ENCODE measurements around the gene EXOC3L1. TPM values are rescaled to one million over a fixed set of nuclear protein-coding genes. Genes with fewer than 3 reads are reported as not detected.

EXOC3L1 gene
- total and polyA plus RNA-seq, 2 donors (not counting 1 experiment from before 2014, with no cell fraction given), result 0.09 to 0.33 TPM

DNA sequence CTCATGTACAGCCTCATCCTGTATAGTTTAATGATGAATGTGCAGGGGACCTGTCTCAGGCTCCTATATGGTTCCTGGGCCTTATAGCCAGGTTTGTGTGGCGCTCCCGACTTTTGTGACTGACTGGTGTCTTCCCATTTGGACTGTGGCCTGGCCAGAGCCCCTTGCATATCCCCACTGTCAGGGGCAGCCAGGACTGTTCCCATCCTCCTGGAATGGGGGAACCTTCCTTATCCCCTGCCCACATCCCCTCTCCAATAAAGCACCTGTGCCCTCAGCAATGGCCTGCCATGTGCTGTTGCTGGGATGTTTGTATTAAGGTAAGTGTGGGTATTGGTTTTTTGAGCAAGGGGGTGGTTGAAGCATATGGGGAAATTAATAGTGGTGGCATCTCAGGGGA is 41.7 kb downstream of the EXOC3L1 start:
- no peak overlapping the region for H3K27ac ChIP-seq (ENCODE audit: insufficient read depth, low read length)
- no peak overlapping the region for H2AFZ ChIP-seq (ENCODE audit: low read length)
- no peaks in the 10 kb centered on the region for H3K9me3 ChIP-seq (ENCODE audit: control insufficient read depth, insufficient read depth, low read depth, low read length)
- no peak overlapping the region for H3K9ac ChIP-seq (ENCODE audit: insufficient read depth, low read length)
- peaks cover 2% of the 10 kb centered on the region for H3K4me1 ChIP-seq (ENCODE audit: control insufficient read depth, extremely low read depth, insufficient read depth, low read length)
- H3K36me3 ChIP-seq (ENCODE audit: control insufficient read depth, insufficient read depth, low read length), result peaks cover 17% of the 10 kb centered on the region
- no peaks in the 10 kb centered on the region for H3K79me2 ChIP-seq (ENCODE audit: control insufficient read depth, insufficient read depth, low read length)
- H3K4me3 ChIP-seq (replicated peaks in 1 of 4; ENCODE audit: control extremely low read depth in 1 of 4, insufficient read depth in 1 of 4, low read depth in 3 of 4, low read length in 4 of 4), result no peak overlapping the region
- TF ChIP-seq, protein P1, sequence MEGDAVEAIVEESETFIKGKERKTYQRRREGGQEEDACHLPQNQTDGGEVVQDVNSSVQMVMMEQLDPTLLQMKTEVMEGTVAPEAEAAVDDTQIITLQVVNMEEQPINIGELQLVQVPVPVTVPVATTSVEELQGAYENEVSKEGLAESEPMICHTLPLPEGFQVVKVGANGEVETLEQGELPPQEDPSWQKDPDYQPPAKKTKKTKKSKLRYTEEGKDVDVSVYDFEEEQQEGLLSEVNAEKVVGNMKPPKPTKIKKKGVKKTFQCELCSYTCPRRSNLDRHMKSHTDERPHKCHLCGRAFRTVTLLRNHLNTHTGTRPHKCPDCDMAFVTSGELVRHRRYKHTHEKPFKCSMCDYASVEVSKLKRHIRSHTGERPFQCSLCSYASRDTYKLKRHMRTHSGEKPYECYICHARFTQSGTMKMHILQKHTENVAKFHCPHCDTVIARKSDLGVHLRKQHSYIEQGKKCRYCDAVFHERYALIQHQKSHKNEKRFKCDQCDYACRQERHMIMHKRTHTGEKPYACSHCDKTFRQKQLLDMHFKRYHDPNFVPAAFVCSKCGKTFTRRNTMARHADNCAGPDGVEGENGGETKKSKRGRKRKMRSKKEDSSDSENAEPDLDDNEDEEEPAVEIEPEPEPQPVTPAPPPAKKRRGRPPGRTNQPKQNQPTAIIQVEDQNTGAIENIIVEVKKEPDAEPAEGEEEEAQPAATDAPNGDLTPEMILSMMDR (conservative IDR thresholded peaks at IDR 0.05 in 1 of 2, IDR thresholded peaks at IDR 0.05 in 1 of 2; ENCODE audit: low read depth in 1 of 2, low read length in 2 of 2), result no peak
- TF ChIP-seq EZH2 (IDR thresholded peaks at IDR 0.05; ENCODE audit: low read length, missing control alignments), result no peak
- H3K27me3 ChIP-seq (ENCODE audit: control insufficient read depth, insufficient read depth, low read length), result no peaks in the 10 kb centered on the region
- no peak overlapping the region for H3K4me2 ChIP-seq (ENCODE audit: extremely low read depth, insufficient read depth, low read length)
- DNase-seq (ENCODE audit: low read depth in 2 of 2), result no peak
- no peaks in the 10 kb centered on the region for H4K20me1 ChIP-seq (ENCODE audit: control insufficient read depth, extremely low read depth, insufficient read depth, low read length)

DNA sequence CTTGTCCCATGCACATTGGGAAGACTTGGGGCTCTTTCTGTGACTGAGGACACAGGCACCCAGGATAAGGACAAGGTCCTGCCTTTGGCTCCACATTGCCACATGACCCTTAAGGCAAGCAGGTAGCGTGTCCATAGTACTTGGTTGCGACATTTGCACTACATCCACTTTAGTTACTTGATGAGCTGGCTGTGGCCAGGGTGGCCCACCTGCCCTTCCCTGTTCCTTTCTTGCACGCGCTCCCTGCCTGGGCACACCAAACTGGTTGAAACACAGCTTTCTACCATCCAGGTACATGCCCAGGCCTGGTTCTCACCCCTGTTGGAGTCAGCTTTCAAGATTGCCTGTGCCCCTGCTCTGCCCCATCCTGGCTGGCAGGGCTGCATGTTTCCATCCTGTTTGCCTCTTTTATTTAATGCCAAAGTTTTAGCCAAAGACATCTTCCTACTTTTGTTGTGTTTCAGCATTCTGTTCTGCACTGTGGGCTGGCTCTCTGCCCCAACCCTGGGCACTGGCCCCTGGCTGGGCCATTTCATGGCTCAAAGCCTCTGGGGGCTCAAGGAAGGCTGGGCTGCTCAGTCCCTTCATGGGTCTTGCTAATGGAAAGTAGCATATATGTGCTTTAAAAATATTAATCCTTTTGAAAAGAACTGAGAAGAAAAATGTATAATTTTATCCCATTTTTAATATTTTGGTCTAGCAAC is 42.3 kb downstream of the EXOC3L1 start:
- Histone ChIP-seq H3K9me3 (ENCODE audit: control insufficient read depth, insufficient read depth, low read depth, low read length) (no peaks in the 10 kb centered on the region), H3K27me3 (ENCODE audit: control insufficient read depth, insufficient read depth, low read length) (no peaks in the 10 kb centered on the region), H3K27ac (ENCODE audit: insufficient read depth, low read length) (no peak overlapping the region), H3K9ac (ENCODE audit: insufficient read depth, low read length) (no peak overlapping the region), H4K20me1 (ENCODE audit: control insufficient read depth, extremely low read depth, insufficient read depth, low read length) (no peaks in the 10 kb centered on the region), H2AFZ (ENCODE audit: low read length) (no peak overlapping the region), H3K4me3 (replicated peaks in 1 of 4; ENCODE audit: control extremely low read depth in 1 of 4, insufficient read depth in 1 of 4, low read depth in 3 of 4, low read length in 4 of 4) (no peak overlapping the region), H3K79me2 (ENCODE audit: control insufficient read depth, insufficient read depth, low read length) (no peaks in the 10 kb centered on the region), H3K36me3 (ENCODE audit: control insufficient read depth, insufficient read depth, low read length) (peaks cover 19% of the 10 kb centered on the region), H3K4me2 (ENCODE audit: extremely low read depth, insufficient read depth, low read length) (no peak overlapping the region), H3K4me1 (ENCODE audit: control insufficient read depth, extremely low read depth, insufficient read depth, low read length) (peaks cover 2% of the 10 kb centered on the region)
- TF ChIP-seq, protein P1 (conservative IDR thresholded peaks at IDR 0.05 in 1 of 2, IDR thresholded peaks at IDR 0.05 in 1 of 2; ENCODE audit: low read depth in 1 of 2, low read length in 2 of 2), result no peak
- no peak for TF ChIP-seq EZH2 (IDR thresholded peaks at IDR 0.05; ENCODE audit: low read length, missing control alignments)
- no peak for DNase-seq (ENCODE audit: low read depth in 2 of 2)

DNA sequence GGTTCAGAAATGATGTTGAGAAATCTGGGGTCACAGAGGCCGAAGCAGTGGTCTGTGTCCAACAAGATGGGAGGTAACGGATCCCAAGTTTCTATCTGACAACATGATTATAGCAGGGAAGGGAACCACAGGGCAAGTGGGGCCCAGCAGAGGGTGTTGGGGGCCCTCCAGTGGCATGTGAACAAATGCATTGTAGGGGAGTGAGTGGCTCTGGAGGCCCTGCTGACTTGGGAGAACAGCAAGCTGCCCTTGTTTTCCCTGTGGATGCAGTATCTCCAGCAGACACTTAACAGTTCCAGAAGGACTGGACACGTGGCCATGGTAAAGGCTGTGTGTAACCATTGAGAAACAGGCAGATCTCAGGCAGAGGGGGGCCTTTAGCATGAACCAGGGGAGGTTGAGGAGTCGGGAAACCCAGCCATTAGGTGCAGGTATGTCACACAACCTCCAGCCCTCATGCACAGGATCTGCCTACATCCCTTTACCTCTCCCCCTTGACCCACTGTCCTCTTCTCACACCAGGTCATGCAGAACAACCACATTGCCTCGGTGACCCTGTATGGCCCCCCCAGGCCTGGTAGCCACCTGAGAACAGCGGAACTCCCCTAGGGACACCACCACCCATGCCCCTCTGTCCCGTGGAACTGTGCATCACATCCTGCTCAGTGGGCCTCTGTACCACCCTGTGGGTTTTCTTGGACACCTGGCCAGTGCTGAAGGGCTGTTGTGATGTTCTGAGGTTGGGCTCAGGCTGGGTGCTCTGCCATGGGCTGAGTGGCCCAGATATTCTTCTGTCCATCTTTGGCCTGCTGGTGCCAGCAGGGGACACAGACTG is 43.2 kb downstream of the EXOC3L1 start:
- H4K20me1 ChIP-seq (ENCODE audit: control insufficient read depth, extremely low read depth, insufficient read depth, low read length), result no peaks in the 10 kb centered on the region
- TF ChIP-seq EZH2 (IDR thresholded peaks at IDR 0.05; ENCODE audit: low read length, missing control alignments), result no peak
- TF ChIP-seq, protein P1 (conservative IDR thresholded peaks at IDR 0.05 in 1 of 2, IDR thresholded peaks at IDR 0.05 in 1 of 2; ENCODE audit: low read depth in 1 of 2, low read length in 2 of 2), result no peak
- H3K36me3 ChIP-seq (ENCODE audit: control insufficient read depth, insufficient read depth, low read length), result peaks cover 21% of the 10 kb centered on the region
- DNase-seq (ENCODE audit: low read depth in 2 of 2), result no peak
- H3K9ac ChIP-seq (ENCODE audit: insufficient read depth, low read length), result no peak overlapping the region
- H3K4me1 ChIP-seq (ENCODE audit: control insufficient read depth, extremely low read depth, insufficient read depth, low read length), result peaks cover 2% of the 10 kb centered on the region
- no peak overlapping the region for H2AFZ ChIP-seq (ENCODE audit: low read length)
- H3K27ac ChIP-seq (ENCODE audit: insufficient read depth, low read length), result no peak overlapping the region
- no peaks in the 10 kb centered on the region for H3K9me3 ChIP-seq (ENCODE audit: control insufficient read depth, insufficient read depth, low read depth, low read length)
- H3K4me3 ChIP-seq (replicated peaks in 1 of 4; ENCODE audit: control extremely low read depth in 1 of 4, insufficient read depth in 1 of 4, low read depth in 3 of 4, low read length in 4 of 4), result no peak overlapping the region
- no peak overlapping the region for H3K4me2 ChIP-seq (ENCODE audit: extremely low read depth, insufficient read depth, low read length)
- no peaks in the 10 kb centered on the region for H3K27me3 ChIP-seq (ENCODE audit: control insufficient read depth, insufficient read depth, low read length)
- no peaks in the 10 kb centered on the region for H3K79me2 ChIP-seq (ENCODE audit: control insufficient read depth, insufficient read depth, low read length)

All from fibroblast of lung (primary cell).